SK-N-SH (cell line): ENCODE measurements around the gene KRT6B. TPM values are rescaled to one million over a fixed set of nuclear protein-coding genes. Genes with fewer than 3 reads are reported as not detected.

ENCODE experiments used
- CTCF ChIA-PET: fragments of 300-600, 350-600 bp; formaldehyde crosslinking; extraction: SDS; loops from one replicate; lab custom pipeline; 2021; lab: Yijun Ruan, JAX
- POLR2A ChIA-PET: fragments of 350-600 bp; sonication (Branson Sonifier 250); formaldehyde crosslinking; extraction: SDS; loops from one replicate; lab custom pipeline; 2020; ENCODE audit warnings: antibody characterized with exemption, inconsistent platforms; lab: Yijun Ruan, JAX
- DNase-seq: peaks from one replicate; pipeline ENCODE4 v3.0.0; 2012
- H2AFZ ChIP-seq: fragments of 200-600 bp; sonication (generic); 2 replicates; pipeline ENCODE4 v1.8.1; 2016; ENCODE audit warnings: antibody characterized with exemption, mild to moderate bottlenecking, low read depth
- H3F3A ChIP-seq: fragments of 200-600 bp; sonication (generic); replicated peaks from 2 replicates; pipeline ENCODE3; 2016; ENCODE audit warnings: antibody characterized with exemption, mild to moderate bottlenecking; ENCODE audit not compliant: insufficient read depth
- H3K27ac ChIP-seq, 2 experiments: fragments of 200-500 bp in 1 of 2; fragments of 200-600 bp in 1 of 2; sonication (Bioruptor generic) in 1 of 2; sonication (generic), shearing (Covaris generic) in 1 of 2; 2 replicates each; pipeline versions ENCODE4 v1.5.1 to v1.6.1; 2014 to 2016; ENCODE audit warnings: low read depth in 2 of 2, inconsistent platforms in 1 of 2, low read length in 1 of 2, mild to moderate bottlenecking in 1 of 2, mixed read lengths in 1 of 2
- H3K27me3 ChIP-seq: fragments of 200-600 bp; sonication (generic), shearing (Covaris generic); 2 replicates; pipeline ENCODE4 v1.6.1; 2016; ENCODE audit warnings: mixed run types; ENCODE audit not compliant: insufficient read depth
- H3K36me3 ChIP-seq, 2 experiments: fragments of 200-500 bp in 1 of 2; fragments of 200-600 bp in 1 of 2; sonication (Bioruptor generic) in 1 of 2; sonication (generic) in 1 of 2; replicated peaks in 1 of 2; 2 replicates each; pipeline versions ENCODE3 to v1.5.1; 2014 to 2016; ENCODE audit warnings: low read length in 1 of 2, mild to moderate bottlenecking in 1 of 2; ENCODE audit not compliant: insufficient read depth in 2 of 2, control insufficient read depth in 1 of 2
- H3K4me1 ChIP-seq, 2 experiments: fragments of 200-500 bp in 1 of 2; fragments of 200-600 bp in 1 of 2; sonication (Bioruptor generic) in 1 of 2; sonication (generic), shearing (Covaris generic) in 1 of 2; 2 replicates each; pipeline versions ENCODE4 v1.5.1 to v1.6.1; 2014 to 2016; ENCODE audit warnings: low read depth in 1 of 2, low read length in 1 of 2, mixed run types in 1 of 2; ENCODE audit not compliant: insufficient read depth in 2 of 2, control insufficient read depth in 1 of 2
- H3K4me2 ChIP-seq: fragments of 200-600 bp; sonication (generic), shearing (Covaris generic); 2 replicates; pipeline ENCODE4 v1.6.1; 2017; ENCODE audit warnings: mixed run types
- H3K4me3 ChIP-seq, 2 experiments: fragments of 200-500 bp in 1 of 2; fragments of 200-600 bp in 1 of 2; sonication (Bioruptor generic) in 1 of 2; sonication (generic), shearing (Covaris generic) in 1 of 2; 2 replicates each; pipeline versions ENCODE4 v1.5.1 to v1.8.1; 2014 to 2016; ENCODE audit warnings: low read depth in 2 of 2, inconsistent platforms in 1 of 2, low read length in 1 of 2, mild to moderate bottlenecking in 1 of 2, mixed read lengths in 1 of 2, moderate library complexity in 1 of 2
- H3K79me2 ChIP-seq: fragments of 200-600 bp; sonication (generic); 2 replicates; pipeline ENCODE4 v1.8.1; 2017; ENCODE audit warnings: mild to moderate bottlenecking; ENCODE audit not compliant: insufficient read depth
- H3K9ac ChIP-seq: fragments of 200-600 bp; sonication (generic); 2 replicates; pipeline ENCODE4 v1.6.1; 2017; ENCODE audit warnings: mixed run types
- H3K9me2 ChIP-seq: fragments of 200-600 bp; sonication (generic); 2 replicates; pipeline ENCODE4 v1.6.1; 2017; ENCODE audit warnings: mixed run types
- H3K9me3 ChIP-seq: fragments of 200-600 bp; sonication (generic); 2 replicates; pipeline ENCODE4 v1.6.1; 2017; ENCODE audit warnings: mixed run types, mild to moderate bottlenecking, moderate library complexity
- H4K20me1 ChIP-seq: fragments of 200-600 bp; sonication (generic); 2 replicates; pipeline ENCODE4 v1.6.1; 2017; ENCODE audit warnings: mild to moderate bottlenecking, mixed run types; ENCODE audit not compliant: insufficient read depth
- CHD2 ChIP-seq: fragments of 150-350 bp; IDR thresholded peaks from 2 replicates; pipeline ENCODE4 v1.6.1; 2018; ENCODE audit warnings: low read length; ENCODE audit not compliant: partially characterized antibody
- ELF1 ChIP-seq: IDR thresholded peaks from 2 replicates; pipeline ENCODE4 v1.4.0; 2012
- FOSL2 ChIP-seq: IDR thresholded peaks from 2 replicates; pipeline ENCODE4 v1.4.0; 2012; ENCODE audit warnings: low read depth, mild to moderate bottlenecking, moderate library complexity, borderline replicate concordance
- MEF2A ChIP-seq: IDR thresholded peaks from 2 replicates; pipeline ENCODE4 v1.4.0; 2012; ENCODE audit warnings: low read depth, borderline replicate concordance
- MXI1 ChIP-seq: IDR thresholded peaks from 2 replicates; pipeline ENCODE4 v1.6.1; 2012; ENCODE audit warnings: mild to moderate bottlenecking, low read depth, low read length, improper control_type of control experiment
- PBX3 ChIP-seq: IDR thresholded peaks from 2 replicates; pipeline ENCODE4; 2012
- RAD21 ChIP-seq: IDR thresholded peaks from 2 replicates; pipeline ENCODE4 v1.6.1; 2012; ENCODE audit warnings: mild to moderate bottlenecking, low read length
- SIN3A ChIP-seq: IDR thresholded peaks from 2 replicates; pipeline ENCODE4 v1.6.1; 2012; ENCODE audit warnings: low read depth, mild to moderate bottlenecking, low read length, moderate library complexity, borderline replicate concordance
- TAF1 ChIP-seq: IDR thresholded peaks from 2 replicates; pipeline ENCODE4 v1.6.1; 2012; ENCODE audit warnings: low read depth, mild to moderate bottlenecking, low read length, moderate library complexity, borderline replicate concordance
- USF1 ChIP-seq: IDR thresholded peaks from 2 replicates; pipeline ENCODE4 v1.4.0; 2012; ENCODE audit warnings: low read depth, borderline replicate concordance
- USF2 ChIP-seq: fragments of 150-350 bp; IDR thresholded peaks from 2 replicates; pipeline ENCODE4 v1.6.1; 2017; ENCODE audit warnings: antibody characterized with exemption, low read length, low read depth, borderline replicate concordance
- WGBS: methylation state at CpG from one replicate; pipeline ENCODE4 v1.1.6; 2017; ENCODE audit warnings: low lambda C conversion rate; 5-methylcytosine and 5-hydroxymethylcytosine counted together
- polyA plus RNA-seq, 3 experiments: library from polyadenylated mRNA; depleted of rRNA; stranded (reverse); fragments of >200 nt; gene quantifications; 2 replicates each; pipeline ENCODE4 v1.2.3, GENCODE V29; 2012
- TF ChIP-seq, protein P1 (sequence below): IDR thresholded peaks from 2 replicates; pipeline ENCODE4 v1.4.0; 2012; ENCODE audit warnings: low read depth

The KRT6B gene
- polyA plus RNA-seq, 1 of the 3 experiments (the other 2 are of a cell fraction): not detected

GRCh38 chr12:52494518-52494917, 42.6 kb upstream of the KRT6B start:
- TF ChIP-seq ELF1: no peak
- TF ChIP-seq TAF1: no peak
- no peak for TF ChIP-seq CHD2
- TF ChIP-seq MEF2A: no peak
- no peak for TF ChIP-seq RAD21
- no peak for TF ChIP-seq SIN3A
- TF ChIP-seq, protein P1, sequence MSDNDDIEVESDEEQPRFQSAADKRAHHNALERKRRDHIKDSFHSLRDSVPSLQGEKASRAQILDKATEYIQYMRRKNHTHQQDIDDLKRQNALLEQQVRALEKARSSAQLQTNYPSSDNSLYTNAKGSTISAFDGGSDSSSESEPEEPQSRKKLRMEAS: no peak
- TF ChIP-seq MXI1: no peak
- TF ChIP-seq USF2: no peak
- Histone ChIP-seq H3K9me3 (no peaks in the 10 kb centered on the region), H3K9me2 (no peaks in the 10 kb centered on the region), H3K4me3 (no peak overlapping the region), H3K4me1 (no peaks in the 10 kb centered on the region; a peak in 1 of 4 replicates), H4K20me1 (no peaks in the 10 kb centered on the region), H2AFZ (no peak overlapping the region), H3F3A (no peaks in the 10 kb centered on the region), H3K79me2 (no peaks in the 10 kb centered on the region), H3K27ac (no peak overlapping the region), H3K27me3 (peaks cover 49% of the 10 kb centered on the region; the same call in 1 of the 2 replicates), H3K36me3 (no peaks in the 10 kb centered on the region), H3K4me2 (no peak overlapping the region), H3K9ac (no peak overlapping the region)
- ChIA-PET CTCF (interaction anchor here (1.0 to 1.4 kb wide), 3 partner anchors 12 to 338 kb away, joined by 3 to 5 read pairs (median 4); no protein-coding TSS in a partner anchor), POLR2A (no interaction called here)
- no peak for DNase-seq
- WGBS: 29% methylated on average over 4 of the region's 4 CpGs

GRCh38 chr12:52494100-52494499, 42.2 kb upstream of the KRT6B start:
- H2AFZ ChIP-seq: no peak overlapping the region
- no peak overlapping the region for H3K9ac ChIP-seq
- H4K20me1 ChIP-seq: no peaks in the 10 kb centered on the region
- TF ChIP-seq FOSL2: no peak
- TF ChIP-seq USF2: no peak
- no peak for TF ChIP-seq RAD21
- TF ChIP-seq USF1: no peak
- TF ChIP-seq PBX3: no peak
- ChIA-PET CTCF (interaction anchor here (0.8 to 1.3 kb wide), 2 partner anchors 12 to 20 kb away, joined by 3 to 4 read pairs; no protein-coding TSS in a partner anchor), POLR2A (no interaction called here)
- no peaks in the 10 kb centered on the region for H3F3A ChIP-seq
- H3K4me3 ChIP-seq: no peak overlapping the region
- H3K36me3 ChIP-seq: no peaks in the 10 kb centered on the region
- H3K9me3 ChIP-seq: no peaks in the 10 kb centered on the region
- peaks cover 52% of the 10 kb centered on the region; the same call in 1 of the 2 replicates for H3K27me3 ChIP-seq
- no peaks in the 10 kb centered on the region; a peak in 1 of 4 replicates for H3K4me1 ChIP-seq
- H3K9me2 ChIP-seq: no peaks in the 10 kb centered on the region
- 29% methylated on average over 1 of the region's 1 CpG for WGBS
- H3K4me2 ChIP-seq: no peak overlapping the region
- no peak for DNase-seq
- H3K27ac ChIP-seq: no peak overlapping the region
- no peaks in the 10 kb centered on the region for H3K79me2 ChIP-seq
